Measurements from ENCODE around the gene FIBIN. TPM values are rescaled to one million over a fixed set of nuclear protein-coding genes. Genes with fewer than 3 reads are reported as not detected.
A peak's percentile ranks its signal among the peaks of the same experiment; 100 is the strongest.

The FIBIN gene
- total RNA-seq, 1 donor from 2014 or later = 8.9 TPM

GRCh38 chr11:27008811-27009535 lies 15.1 kb downstream of the FIBIN start:
- H3K27me3 Mint-ChIP-seq (ENCODE audit: low read depth) = no peaks in the 10 kb centered on the region
- H3K4me1 Mint-ChIP-seq = peaks cover 23% of the 10 kb centered on the region
- H3K27ac Mint-ChIP-seq = no peak overlapping the region
- H3K36me3 Mint-ChIP-seq = no peaks in the 10 kb centered on the region
- no peak for DNase-seq (ENCODE audit: low spot score in 2 of 2, unreplicated experiment in 2 of 2)
- no peak for TF ChIP-seq CTCF (IDR thresholded peaks at IDR 0.05; ENCODE audit: unreplicated experiment)
- H3K9me3 Mint-ChIP-seq = no peaks in the 10 kb centered on the region
- no peak overlapping the region for H3K4me3 Mint-ChIP-seq

- no peak for DNase-seq (ENCODE audit: low spot score in 2 of 2, unreplicated experiment in 2 of 2)
- Mint-ChIP-seq H3K4me3 (no peak overlapping the region), H3K4me1 (peaks cover 28% of the 10 kb centered on the region), H3K27ac (peak overlapping the region; percentile 49), H3K9me3 (peaks cover 3% of the 10 kb centered on the region), H3K27me3 (ENCODE audit: low read depth) (no peaks in the 10 kb centered on the region), H3K36me3 (no peaks in the 10 kb centered on the region)
- no peak for TF ChIP-seq CTCF (IDR thresholded peaks at IDR 0.05; ENCODE audit: unreplicated experiment)
These were observed 17.8 kb downstream of the FIBIN start for GRCh38 chr11:27011560-27012233.

- H3K4me3 Mint-ChIP-seq = no peak overlapping the region
- H3K9me3 Mint-ChIP-seq = peaks cover 7% of the 10 kb centered on the region
- no peaks in the 10 kb centered on the region for H3K27me3 Mint-ChIP-seq (ENCODE audit: low read depth)
- peaks cover 28% of the 10 kb centered on the region for H3K4me1 Mint-ChIP-seq
- TF ChIP-seq CTCF (IDR thresholded peaks at IDR 0.05; ENCODE audit: unreplicated experiment) = no peak
- DNase-seq (ENCODE audit: low spot score in 2 of 2, unreplicated experiment in 2 of 2) = no peak
- no peaks in the 10 kb centered on the region for H3K36me3 Mint-ChIP-seq
- peak overlapping the region; percentile 49 for H3K27ac Mint-ChIP-seq
These were observed 18.5 kb downstream of the FIBIN start for GRCh38 chr11:27012234-27012921.

GRCh38 chr11:27013781-27014361 lies 20.0 kb downstream of the FIBIN start:
- no peak for DNase-seq (ENCODE audit: low spot score in 2 of 2, unreplicated experiment in 2 of 2)
- peak overlapping the region; percentile 9 for H3K27ac Mint-ChIP-seq
- H3K9me3 Mint-ChIP-seq = peaks cover 7% of the 10 kb centered on the region
- H3K36me3 Mint-ChIP-seq = no peaks in the 10 kb centered on the region
- peaks cover 30% of the 10 kb centered on the region for H3K4me1 Mint-ChIP-seq
- no peak for TF ChIP-seq CTCF (IDR thresholded peaks at IDR 0.05; ENCODE audit: unreplicated experiment)
- H3K4me3 Mint-ChIP-seq = no peak overlapping the region
- H3K27me3 Mint-ChIP-seq (ENCODE audit: low read depth) = no peaks in the 10 kb centered on the region

- Mint-ChIP-seq H3K9me3 (peaks cover 7% of the 10 kb centered on the region), H3K36me3 (no peaks in the 10 kb centered on the region), H3K27me3 (ENCODE audit: low read depth) (no peaks in the 10 kb centered on the region), H3K27ac (no peak overlapping the region), H3K4me3 (no peak overlapping the region), H3K4me1 (peaks cover 53% of the 10 kb centered on the region)
- TF ChIP-seq CTCF (IDR thresholded peaks at IDR 0.05; ENCODE audit: unreplicated experiment) = no peak
- DNase-seq (ENCODE audit: low spot score in 2 of 2, unreplicated experiment in 2 of 2) = no peak
These were observed 25.1 kb downstream of the FIBIN start for GRCh38 chr11:27018902-27019529.
